Ascending aorta (tissue), 2 donors: ENCODE measurements around the gene APOL2. TPM values are rescaled to one million over a fixed set of nuclear protein-coding genes. Genes with fewer than 3 reads are reported as not detected.
A peak's percentile ranks its signal among the peaks of the same experiment; 100 is the strongest.

ENCODE experiments used
- DNase-seq, 2 donors: peaks; one replicate each; pipeline ENCODE4 v3.0.0-alpha.2; 2019; ENCODE audit warnings: low spot score in 2 of 2
- H3K27ac ChIP-seq, 2 donors: fragments of 200-600 bp; sonication (generic); one replicate each; pipeline ENCODE4 v1.5.1; 2016 to 2017; ENCODE audit warnings: mild to moderate bottlenecking in 1 of 2
- H3K27me3 ChIP-seq: fragments of 200-600 bp; sonication (generic); one replicate; pipeline ENCODE4 v1.5.1; 2017
- H3K36me3 ChIP-seq, 2 donors: fragments of 200-600 bp; sonication (generic); one replicate each; pipeline ENCODE4 v1.5.1; 2016
- H3K4me1 ChIP-seq, 2 donors: fragments of 200-600 bp; sonication (generic); one replicate each; pipeline ENCODE4 v1.5.1; 2016 to 2017; ENCODE audit warnings: mild to moderate bottlenecking in 1 of 2
- H3K4me3 ChIP-seq, 2 donors: fragments of 200-600 bp; sonication (generic); one replicate each; pipeline ENCODE4 v1.5.1; 2016 to 2017; ENCODE audit warnings: mild to moderate bottlenecking in 1 of 2
- H3K9me3 ChIP-seq, 2 donors: fragments of 200-600 bp; sonication (generic); one replicate each; pipeline ENCODE4 v1.5.1; 2016
- CTCF ChIP-seq, 3 experiments: fragments of 200-600 bp in 2 of 3; fragments of 450-650 bp in 1 of 3; sonication (generic) in 2 of 3; IDR thresholded peaks; one replicate each; pipeline ENCODE4 v1.5.1; 2016 to 2019; ENCODE audit warnings: antibody characterized with exemption in 3 of 3, mild to moderate bottlenecking in 1 of 3, moderate library complexity in 1 of 3
- intact Hi-C: fragments of 100-400 bp; cut with DNase I; formaldehyde crosslinking; loops from one replicate; pipeline ENCODE4 v1.15.1; 2023
- total RNA-seq: library from RNA; depleted of rRNA; stranded (reverse); fragments of >200 nt; gene quantifications from one replicate; pipeline ENCODE4 v1.1.0, GENCODE V29; 2016

APOL2 gene
- total RNA-seq, 1 donor from 2014 or later = 34.3 TPM

- no peak for TF ChIP-seq CTCF (IDR thresholded peaks at IDR 0.05)
- intact Hi-C loops = no loop called here
- no peaks in the 10 kb centered on the region for H3K9me3 ChIP-seq
- DNase-seq = no peak
- no peaks in the 10 kb centered on the region for H3K36me3 ChIP-seq
- H3K4me3 ChIP-seq = no peak overlapping the region
- no peaks in the 10 kb centered on the region for H3K27me3 ChIP-seq
- peaks cover 0 to 3% of the 10 kb centered on the region in 2 donors for H3K4me1 ChIP-seq
- no peak overlapping the region for H3K27ac ChIP-seq
These were observed 20.6 kb downstream of the APOL2 start for GRCh38 chr22:36218648-36219193.

GRCh38 chr22:36215981-36216380 lies 23.3 kb downstream of the APOL2 start:
- no peaks in the 10 kb centered on the region for H3K27me3 ChIP-seq
- intact Hi-C loops = no loop called here

GRCh38 chr22:36213586-36213985 lies 25.7 kb downstream of the APOL2 start:
- TF ChIP-seq CTCF (IDR thresholded peaks at IDR 0.05) = no peak
- Histone ChIP-seq H3K9me3 (no peaks in the 10 kb centered on the region), H3K4me1 (no peaks in the 10 kb centered on the region), H3K4me3 (no peak overlapping the region), H3K36me3 (no peaks in the 10 kb centered on the region), H3K27me3 (no peaks in the 10 kb centered on the region), H3K27ac (no peak overlapping the region)
- intact Hi-C loops = no loop called here
- DNase-seq = peak in 1 of 2 donors; percentile 13

More at GRCh38 chr22:36215981-36216380, 23.3 kb downstream of the APOL2 start:
- H3K9me3 ChIP-seq = no peaks in the 10 kb centered on the region
- H3K27ac ChIP-seq = no peak overlapping the region
- DNase-seq = no peak
- H3K36me3 ChIP-seq = no peaks in the 10 kb centered on the region
- H3K4me1 ChIP-seq = peaks cover 0 to 3% of the 10 kb centered on the region in 2 donors
- TF ChIP-seq CTCF (IDR thresholded peaks at IDR 0.05) = no peak
- no peak overlapping the region for H3K4me3 ChIP-seq

- H3K4me3 ChIP-seq = no peak overlapping the region
- intact Hi-C loops = no loop called here
- H3K27me3 ChIP-seq = no peaks in the 10 kb centered on the region
- no peaks in the 10 kb centered on the region for H3K4me1 ChIP-seq
- no peak for TF ChIP-seq CTCF (IDR thresholded peaks at IDR 0.05)
- DNase-seq = peak in 1 of 2 donors; percentile 51
- no peaks in the 10 kb centered on the region for H3K9me3 ChIP-seq
- no peak overlapping the region for H3K27ac ChIP-seq
- no peaks in the 10 kb centered on the region for H3K36me3 ChIP-seq
These were observed 26.4 kb downstream of the APOL2 start for GRCh38 chr22:36212901-36213300.

- intact Hi-C loops = no loop called here
- H3K36me3 ChIP-seq = no peaks in the 10 kb centered on the region
- no peak overlapping the region for H3K4me3 ChIP-seq
- no peaks in the 10 kb centered on the region for H3K9me3 ChIP-seq
- H3K27ac ChIP-seq = no peak overlapping the region
- no peaks in the 10 kb centered on the region for H3K27me3 ChIP-seq
- DNase-seq = peak in 1 of 2 donors; percentile 60
- H3K4me1 ChIP-seq = no peaks in the 10 kb centered on the region
- no peak for TF ChIP-seq CTCF (IDR thresholded peaks at IDR 0.05)
These were observed 28.0 kb downstream of the APOL2 start for GRCh38 chr22:36211237-36211861.
